CD4-positive, alpha-beta T cell (primary cell): ENCODE measurements around the gene ZFYVE21. TPM values are rescaled to one million over a fixed set of nuclear protein-coding genes. Genes with fewer than 3 reads are reported as not detected.

ENCODE experiments used
- ATAC-seq: fragments of 200-7000 bp; cut with Tn5 transposase; one replicate; pipeline ENCODE4 v1.10.0; 2022; ENCODE audit warnings: mild to moderate bottlenecking; ENCODE audit not compliant: poor library complexity
- CTCF ChIA-PET: fragments of 350-600 bp; sonication (Branson Sonifier 250); formaldehyde crosslinking; loops from one replicate; lab custom pipeline; 2021; ENCODE audit warnings: antibody characterized with exemption, inconsistent platforms; lab: Charles Lee
- POLR2A ChIA-PET: fragments of 350-600 bp; sonication (Branson Sonifier 250); formaldehyde crosslinking; loops from one replicate; lab custom pipeline; 2021; ENCODE audit warnings: antibody characterized with exemption, inconsistent platforms; lab: Charles Lee
- DNase-seq, 14 experiments: peaks; one replicate each; pipeline ENCODE4 v3.0.0-alpha.2; 2013 to 2020; ENCODE audit warnings: mixed read lengths in 2 of 14
- H3K27ac ChIP-seq, 2 donors: one replicate each; pipeline versions ENCODE4 v1.5.1 to v1.7.0; 2013; ENCODE audit warnings: low read length in 2 of 2, low read depth in 1 of 2, mild to moderate bottlenecking in 1 of 2
- H3K27me3 ChIP-seq, 2 experiments: 1 replicate in 1 of 2; 2 replicates in 1 of 2; pipeline versions ENCODE4 v1.6.1 to v1.7.0; 2013; ENCODE audit warnings: low read length in 2 of 2, control low read depth in 1 of 2, mild to moderate bottlenecking in 1 of 2, moderate library complexity in 1 of 2; ENCODE audit not compliant: insufficient read depth in 2 of 2, control insufficient read depth in 1 of 2
- H3K36me3 ChIP-seq: one replicate; pipeline ENCODE4 v1.6.1; 2013; ENCODE audit warnings: low read length, control low read depth; ENCODE audit not compliant: insufficient read depth
- H3K4me1 ChIP-seq: one replicate; pipeline ENCODE4 v1.6.1; 2013; ENCODE audit warnings: low read length, control low read depth; ENCODE audit not compliant: insufficient read depth
- H3K4me3 ChIP-seq: one replicate; pipeline ENCODE4 v1.5.1; 2013; ENCODE audit warnings: mild to moderate bottlenecking, low read length, moderate library complexity
- H3K9me3 ChIP-seq, 2 experiments: 1 replicate in 1 of 2; 2 replicates in 1 of 2; pipeline versions ENCODE4 v1.6.1 to v1.7.0; 2013; ENCODE audit warnings: low read length in 2 of 2, mild to moderate bottlenecking in 2 of 2, control low read depth in 1 of 2, moderate library complexity in 1 of 2; ENCODE audit not compliant: control insufficient read depth in 1 of 2, insufficient read depth in 1 of 2
- H3K27ac Mint-ChIP-seq: one replicate; pipeline ENCODE4 v1.8.0; 2020; ENCODE audit warnings: mixed read lengths
- H3K27me3 Mint-ChIP-seq: one replicate; pipeline ENCODE4 v1.8.0; 2021; ENCODE audit warnings: mixed read lengths
- H3K36me3 Mint-ChIP-seq: one replicate; pipeline ENCODE4 v1.8.0; 2021; ENCODE audit warnings: low read depth, mixed read lengths
- H3K4me1 Mint-ChIP-seq: one replicate; pipeline ENCODE4 v1.8.0; 2021; ENCODE audit warnings: low read depth, mixed read lengths
- H3K4me3 Mint-ChIP-seq: one replicate; pipeline ENCODE4 v1.8.0; 2020; ENCODE audit warnings: mild to moderate bottlenecking, mixed read lengths
- H3K9me3 Mint-ChIP-seq: one replicate; pipeline ENCODE4 v1.8.0; 2020; ENCODE audit warnings: mixed read lengths
- CTCF ChIP-seq: fragments of 200-600 bp; IDR thresholded peaks from one replicate; pipeline ENCODE4 v1.8.0; 2022; ENCODE audit warnings: antibody characterized with exemption, mild to moderate bottlenecking
- intact Hi-C, 2 experiments: fragments of 100-400 bp; cut with DNase I in 1 of 2; cut with micrococcal nuclease in 1 of 2; formaldehyde crosslinking; loops; one replicate each; pipeline versions ENCODE4 v1.15.1 to v1.9.0; 2023 to 2025; cut with DNase I, micrococcal nuclease
- total RNA-seq, 174 experiments: library from RNA in 2 of 174; stranded (reverse) in 2 of 174; gene quantifications; one replicate each; pipeline ENCODE4 v1.2.3 and lab custom pipeline; 2021 to 2026

The ZFYVE21 gene
- total RNA-seq, 2 experiments from 2014 or later: 2.6 to 3.0 TPM

- H3K27ac Mint-ChIP-seq: no peak overlapping the region
- peaks cover 93% of the 10 kb centered on the region for H3K36me3 Mint-ChIP-seq
- no peaks in the 10 kb centered on the region for H3K9me3 Mint-ChIP-seq
- Histone ChIP-seq H3K4me3 (no peak overlapping the region), H3K27me3 (no peaks in the 10 kb centered on the region), H3K36me3 (peaks cover 91% of the 10 kb centered on the region), H3K9me3 (no peaks in the 10 kb centered on the region), H3K27ac (no peak overlapping the region), H3K4me1 (no peaks in the 10 kb centered on the region)
- ChIA-PET CTCF (no interaction called here), POLR2A (interaction anchor here (0.6 kb wide), 1 partner anchor 115 kb away, joined by 3 read pairs; no protein-coding TSS in a partner anchor)
- H3K4me1 Mint-ChIP-seq: peaks cover 8% of the 10 kb centered on the region
- ATAC-seq (no peak), DNase-seq (no peak)
- no peaks in the 10 kb centered on the region for H3K27me3 Mint-ChIP-seq
- intact Hi-C loops: loop anchor here in 1 of 2 experiments (10.0 kb wide), 1 partner anchor 52 kb away; the partner anchor contains the start of gene KLC1
- no peak overlapping the region for H3K4me3 Mint-ChIP-seq
- TF ChIP-seq CTCF: no peak
Observed at GRCh38 chr14:103676881-103677675, 38.5 kb upstream of the ZFYVE21 start.

GRCh38 chr14:103679351-103679750, 36.3 kb upstream of the ZFYVE21 start:
- Mint-ChIP-seq H3K9me3 (no peaks in the 10 kb centered on the region), H3K36me3 (peaks cover 84% of the 10 kb centered on the region), H3K27ac (peak overlapping the region; percentile 9), H3K4me1 (peaks cover 8% of the 10 kb centered on the region), H3K4me3 (no peak overlapping the region), H3K27me3 (no peaks in the 10 kb centered on the region)
- intact Hi-C loops: loop anchor here (1.0 to 10.0 kb wide), 2 partner anchors 55 to 107 kb away; partner anchors contain the start of gene KLC1 (in 1 of the 2)
- Histone ChIP-seq H3K9me3 (no peaks in the 10 kb centered on the region), H3K36me3 (peaks cover 92% of the 10 kb centered on the region), H3K27ac (no peak overlapping the region), H3K27me3 (no peaks in the 10 kb centered on the region), H3K4me1 (no peaks in the 10 kb centered on the region), H3K4me3 (no peak overlapping the region)
- ATAC-seq: peak; percentile 86
- ChIA-PET POLR2A (no interaction called here), CTCF (no interaction called here)
- peak in 12 of 14 experiments; percentile 18 to 64 (median 29) for DNase-seq
- peak; percentile 32 for TF ChIP-seq CTCF

- Histone ChIP-seq H3K4me3 (no peak overlapping the region), H3K27me3 (no peaks in the 10 kb centered on the region), H3K9me3 (no peaks in the 10 kb centered on the region), H3K4me1 (no peaks in the 10 kb centered on the region), H3K36me3 (peaks cover 93% of the 10 kb centered on the region), H3K27ac (no peak overlapping the region)
- no peaks in the 10 kb centered on the region for H3K27me3 Mint-ChIP-seq
- no peak for TF ChIP-seq CTCF
- H3K36me3 Mint-ChIP-seq: peaks cover 84% of the 10 kb centered on the region
- no peak for DNase-seq
- ATAC-seq: no peak
- peaks cover 8% of the 10 kb centered on the region for H3K4me1 Mint-ChIP-seq
- ChIA-PET CTCF (interaction anchor here (0.6 kb wide), 1 partner anchor 68 kb away, joined by 3 read pairs; no protein-coding TSS in a partner anchor), POLR2A (no interaction called here)
- H3K4me3 Mint-ChIP-seq: no peak overlapping the region
- no peaks in the 10 kb centered on the region for H3K9me3 Mint-ChIP-seq
- H3K27ac Mint-ChIP-seq: no peak overlapping the region
- intact Hi-C loops: no loop called here
Observed at GRCh38 chr14:103680491-103681231, 34.9 kb upstream of the ZFYVE21 start.
